GM18508 (cell line): ENCODE measurements around the gene MGAT4D.
"Not testable (repeated sequence)": the region's sequence is repeated elsewhere in the genome, so short reads cannot be mapped to it uniquely, and the experiment has no call there.

Experiments used
- ATAC-seq: cut with Tn5 transposase; IDR thresholded peaks from one replicate; pipeline ENCODE4 v1.9.1; 2021; ENCODE audit warnings: moderate number of reproducible peaks; ENCODE audit not compliant: insufficient read depth, unreplicated experiment

MGAT4D gene

GRCh38 chr4:140497747-140498636 lies at the start of gene MGAT4D:
MGAT4D (minus strand) TSS chr4:140498293; CDS start chr4:140498222, 71 bp downstream.
- no peak for ATAC-seq

DNA sequence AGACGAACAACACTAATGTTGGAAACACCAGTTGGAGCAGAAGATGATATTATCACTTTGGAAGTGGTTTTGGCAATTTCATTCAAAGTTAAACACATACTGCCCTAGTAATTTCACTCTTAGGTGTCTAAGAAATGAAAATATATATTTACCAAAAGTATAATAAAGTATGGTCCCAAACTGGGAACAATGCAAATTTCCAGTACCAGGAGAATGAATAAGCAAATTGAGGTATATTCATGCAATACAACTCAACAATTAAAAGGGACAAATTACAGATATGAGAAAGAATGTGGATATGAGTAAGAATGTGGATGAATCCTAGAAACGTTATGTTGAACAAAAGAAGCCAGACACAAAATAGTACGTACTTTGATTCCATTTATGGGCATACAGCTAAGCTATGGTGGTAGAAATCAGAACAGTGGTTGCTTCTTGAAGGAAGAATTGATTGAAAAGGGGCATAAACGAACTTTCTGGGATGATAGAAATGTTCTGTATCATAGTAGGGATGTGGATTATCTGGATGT lies 35.9 kb upstream of the MGAT4D start:
- ATAC-seq, result no peak

DNA sequence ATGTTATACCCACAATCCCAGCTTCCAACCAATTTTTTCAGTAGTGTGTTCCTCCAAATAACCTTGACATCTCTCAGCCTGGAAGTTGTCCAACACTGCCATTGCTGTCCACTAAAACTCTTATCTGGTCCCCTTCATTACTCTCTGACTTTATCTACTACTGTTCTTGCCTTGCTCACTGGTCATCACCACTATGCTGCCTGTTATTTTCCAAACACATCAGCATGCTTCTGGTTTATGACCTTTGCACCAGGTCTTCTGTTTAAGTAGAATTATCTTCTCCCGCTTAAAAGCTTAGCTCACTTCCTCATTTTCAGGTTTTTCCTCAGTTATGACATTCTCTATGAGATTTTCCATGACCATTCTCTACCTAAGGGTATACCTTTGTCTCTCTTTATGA lies 31.3 kb upstream of the MGAT4D start:
- ATAC-seq, result no peak

DNA sequence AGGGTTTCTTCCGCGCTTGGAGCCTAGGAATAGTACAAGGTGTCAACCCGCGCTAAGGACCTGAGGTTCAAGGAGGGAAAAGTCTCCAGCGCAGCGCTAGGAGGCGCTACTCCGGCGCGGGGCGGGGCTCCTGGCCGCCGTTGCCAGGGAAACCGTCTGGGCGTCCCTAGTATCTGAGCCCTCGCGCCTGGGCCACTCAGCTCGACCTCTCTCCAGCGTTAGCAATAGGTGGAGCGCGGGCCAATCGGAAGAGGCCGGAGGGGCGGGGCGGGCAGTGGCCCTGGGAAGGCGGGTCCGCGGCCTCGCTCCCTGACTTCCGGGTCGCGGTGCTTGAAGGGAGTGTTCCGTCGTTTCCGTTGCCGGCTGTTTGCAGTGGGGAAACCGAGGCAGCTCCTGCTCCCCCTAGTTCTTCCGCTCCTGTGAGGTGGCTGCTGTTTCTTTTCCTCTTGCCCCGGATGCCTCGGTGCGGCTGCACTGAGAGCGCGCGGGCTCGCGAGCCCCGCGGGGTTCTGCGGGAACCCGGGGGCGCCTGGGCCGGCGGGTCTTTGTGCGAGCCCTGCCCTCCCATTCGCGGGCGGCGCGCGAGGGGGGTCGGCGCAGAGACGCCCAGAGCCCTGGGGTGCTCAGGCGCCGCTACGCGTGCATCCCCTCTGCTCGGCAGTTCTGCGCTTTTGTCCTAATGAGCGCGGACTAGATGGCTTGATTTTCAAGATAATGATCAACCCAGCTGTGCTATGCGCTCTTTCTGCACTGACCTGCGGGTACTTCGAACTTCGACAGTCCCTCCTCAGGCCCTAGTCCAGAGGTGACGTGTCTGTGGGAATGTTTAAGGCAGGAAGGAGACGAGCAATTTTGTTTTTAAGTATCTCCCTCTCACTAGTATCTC lies 26.0 kb upstream of the MGAT4D start, which contains the start of gene ELMOD2:
TSS of gene ELMOD2 (plus strand) at position 312 of the 886 bp plus-strand sequence. CDS start 1,261 bp downstream, outside the sequence.
- peak; percentile 99 for ATAC-seq

DNA sequence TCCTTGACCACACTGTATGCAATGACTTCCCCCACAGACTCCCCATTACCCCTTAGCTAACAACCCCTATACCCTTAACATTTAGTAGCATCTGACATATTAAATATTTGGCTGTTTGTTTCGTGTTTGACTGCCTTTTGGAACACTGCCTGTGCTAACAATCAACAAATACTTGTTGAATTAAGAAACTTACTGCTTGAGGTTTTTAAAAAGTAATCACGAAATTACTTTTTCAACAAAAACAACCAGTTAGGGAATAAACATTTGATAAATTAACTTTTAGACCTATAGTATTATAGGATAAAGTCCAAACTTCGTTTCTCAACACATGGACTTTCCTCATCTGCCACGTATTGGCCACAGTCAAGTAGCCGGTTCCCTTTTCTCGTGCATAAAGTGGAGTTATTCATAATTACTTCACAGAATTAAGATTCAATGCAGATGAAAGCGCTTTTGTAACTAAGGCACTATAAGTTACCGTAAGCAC lies 25.3 kb upstream of the MGAT4D start:
- peak; percentile 11 for ATAC-seq

- no peak for ATAC-seq
Observed at GRCh38 chr4:140515423-140515822, 17.3 kb upstream of the MGAT4D start.

GRCh38 chr4:140513765-140514164 lies 15.7 kb upstream of the MGAT4D start:
- ATAC-seq, result not testable (repeated sequence)

DNA sequence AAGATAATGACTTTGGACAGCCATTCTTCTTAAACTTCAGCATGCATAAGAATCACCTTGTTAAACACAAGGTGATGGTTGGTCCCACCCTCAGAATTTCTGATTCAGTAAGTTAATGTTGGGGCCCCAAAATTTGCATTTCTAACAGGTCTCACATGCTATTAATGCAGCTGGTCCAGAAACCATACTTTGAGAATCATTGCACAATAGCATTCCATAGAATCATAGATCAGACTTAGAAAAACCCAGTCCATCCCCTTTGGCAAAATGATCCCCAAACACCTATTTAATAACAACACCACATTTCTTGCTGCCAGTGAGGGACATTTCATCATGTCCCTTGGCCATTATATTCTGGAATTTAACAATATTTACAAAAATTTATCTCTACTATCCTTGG lies 6.2 kb upstream of the MGAT4D start:
- no peak for ATAC-seq

- no peak for ATAC-seq
Observed at GRCh38 chr4:140499391-140499790, 1.3 kb upstream of the MGAT4D start.

- ATAC-seq, result no peak
Observed at GRCh38 chr4:140497405-140497746, 717 bp downstream of the MGAT4D start.

- ATAC-seq, result no peak
Observed at GRCh38 chr4:140485939-140486338, 12.2 kb downstream of the MGAT4D start.

DNA sequence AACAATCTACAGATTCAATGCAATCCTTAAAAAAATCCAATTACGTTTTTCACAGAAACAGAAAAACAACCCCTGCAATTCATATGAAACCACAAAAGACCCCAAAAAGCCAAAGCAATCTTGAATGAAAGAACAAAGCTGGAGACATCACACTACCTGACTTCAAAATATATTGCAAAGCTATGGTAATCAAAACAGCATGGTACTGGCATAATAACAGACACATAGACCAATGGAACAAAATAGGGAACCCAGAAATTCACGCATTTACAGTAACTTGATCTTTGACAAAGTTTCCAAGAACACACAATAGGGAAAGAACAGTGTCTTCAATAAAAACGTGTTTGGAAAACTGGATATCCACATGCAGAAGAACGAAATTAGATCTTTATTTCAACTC lies 14.6 kb downstream of the MGAT4D start:
- ATAC-seq, result no peak

DNA sequence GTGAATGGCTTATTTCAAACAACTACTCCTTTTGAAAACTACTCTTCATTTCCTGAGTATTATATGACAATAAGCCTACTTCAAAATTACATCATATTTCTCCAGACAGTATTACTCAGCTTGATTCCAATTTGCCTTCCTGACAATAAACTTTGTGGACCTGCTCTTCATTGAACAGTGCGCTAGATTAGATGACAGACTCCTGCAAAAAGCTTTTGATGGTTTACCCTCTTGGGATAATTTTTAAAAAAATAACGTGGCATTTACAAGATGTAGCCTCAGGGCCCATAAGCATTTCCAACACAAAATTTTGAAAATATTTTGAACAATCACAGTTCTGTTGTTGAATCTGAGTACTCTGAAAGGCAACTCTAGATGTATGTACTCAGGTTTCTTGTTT lies 25.9 kb downstream of the MGAT4D start:
- ATAC-seq, result no peak

DNA sequence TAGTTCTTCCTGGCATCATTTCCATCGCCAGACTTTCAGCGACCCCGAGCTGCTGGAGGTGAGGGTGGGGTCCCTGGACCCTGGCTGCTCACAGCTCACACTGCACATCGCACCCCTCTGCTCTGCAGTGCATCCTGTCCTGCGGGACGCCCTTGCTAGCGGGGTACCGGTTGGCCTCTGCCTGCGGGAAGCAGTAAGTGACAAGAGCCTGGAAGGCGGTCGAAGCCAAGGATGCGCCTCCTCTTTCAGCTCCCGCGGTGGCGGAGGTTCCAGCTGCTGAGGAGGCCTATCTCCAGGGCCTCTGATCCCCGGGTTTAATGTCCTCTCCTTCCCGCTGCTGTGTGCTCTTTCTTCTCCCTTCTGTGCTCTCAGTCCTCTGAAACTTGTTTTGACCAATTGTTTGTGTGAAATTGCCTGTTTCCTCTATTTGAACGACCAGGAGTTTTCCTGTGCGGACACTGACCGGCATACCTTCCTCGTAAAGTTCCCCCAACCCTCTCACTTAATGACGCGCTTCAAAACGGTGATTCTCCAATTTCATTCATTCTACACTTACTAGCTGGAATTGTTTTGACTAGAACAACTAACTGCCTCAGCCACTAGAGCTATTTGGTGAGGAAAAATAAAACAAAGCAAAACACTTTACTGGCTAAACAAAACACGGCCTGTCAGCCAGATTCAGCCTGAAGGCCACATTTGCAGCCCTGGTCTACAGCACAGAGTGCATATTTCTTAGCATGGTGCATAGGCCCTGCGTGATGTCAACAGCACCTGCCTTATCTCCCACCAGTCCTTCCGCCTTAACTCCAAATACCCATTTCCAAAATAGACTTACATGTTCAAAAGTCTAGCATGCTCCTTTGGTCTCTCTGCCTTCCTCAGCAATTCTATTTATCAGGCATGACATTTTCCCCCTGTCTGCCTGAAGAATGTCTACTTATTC lies 28.0 kb downstream of the MGAT4D start:
- ATAC-seq, result no peak

- ATAC-seq, result no peak
Observed at GRCh38 chr4:140466146-140466545, 31.9 kb downstream of the MGAT4D start.

DNA sequence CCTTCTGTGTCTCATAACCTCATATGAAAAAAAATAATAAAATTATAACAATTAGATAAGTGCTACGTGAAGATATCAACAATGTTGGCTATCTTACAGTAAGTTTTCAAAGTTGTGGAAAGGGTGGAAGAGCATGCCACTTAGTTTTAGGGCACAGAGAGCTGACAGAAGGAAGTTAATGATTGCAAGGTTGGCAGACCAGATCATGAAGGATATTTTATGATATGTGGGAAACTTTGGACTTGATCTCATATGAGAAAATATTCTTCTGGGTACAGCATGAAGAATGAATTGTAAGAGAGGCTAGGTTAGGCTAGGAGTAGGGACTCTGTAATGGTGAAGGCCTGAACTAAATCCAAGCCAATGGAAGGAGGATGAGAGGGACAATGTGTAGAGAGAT lies 34.5 kb downstream of the MGAT4D start:
- ATAC-seq, result no peak

DNA sequence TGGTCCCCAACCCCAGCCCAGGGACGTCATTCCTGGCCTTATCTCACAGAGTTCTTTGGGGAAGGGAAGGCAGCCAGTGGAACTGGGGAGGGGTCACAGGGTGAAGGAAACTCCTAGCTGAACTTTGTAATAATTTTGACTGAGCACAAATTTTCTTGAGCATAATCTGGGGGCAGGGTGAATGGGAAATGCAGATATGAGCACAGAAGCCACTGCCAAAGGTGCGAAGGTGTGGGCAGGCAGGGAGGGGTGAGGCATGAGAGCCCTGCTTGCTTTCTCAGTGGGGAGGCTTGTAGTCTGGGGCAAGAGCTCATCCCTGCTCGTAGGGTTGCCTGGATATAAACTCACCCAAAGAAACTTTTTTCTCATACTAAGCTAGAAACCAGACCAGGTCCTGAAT lies 34.9 kb downstream of the MGAT4D start:
- no peak for ATAC-seq

DNA sequence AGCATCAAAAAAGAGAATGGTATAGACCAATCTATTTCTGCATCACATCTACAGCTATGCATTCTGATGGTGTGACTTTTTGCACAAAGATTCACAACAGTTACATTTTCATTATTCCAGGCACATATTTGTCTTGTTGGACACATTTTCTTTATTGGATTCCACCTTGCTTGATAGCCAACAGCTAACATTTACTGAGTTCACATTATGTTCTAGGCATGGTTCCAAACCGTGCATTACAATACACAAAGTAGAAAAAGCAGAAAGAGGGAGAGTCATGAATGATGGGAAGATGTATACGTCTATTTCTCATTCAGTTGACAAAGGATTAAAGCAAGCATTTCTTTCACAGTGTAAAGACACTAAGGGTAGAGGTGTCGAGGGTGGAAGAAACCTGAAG lies 47.7 kb downstream of the MGAT4D start:
- ATAC-seq, result no peak

GRCh38 chr4:140448830-140449229 lies 49.3 kb downstream of the MGAT4D start:
- no peak for ATAC-seq

GRCh38 chr4:140448162-140448561 lies 49.9 kb downstream of the MGAT4D start:
- no peak for ATAC-seq
